DOHH2 (cell line): Measurements from ENCODE around the gene C5.

ENCODE experiments used
- EZH2phosphoT487 ChIP-seq: fragments of 200-600 bp; sonication (generic); IDR thresholded peaks from 2 replicates; pipeline ENCODE4 v1.6.1; 2017; ENCODE audit warnings: borderline replicate concordance, mild to moderate bottlenecking, antibody characterized with exemption, low read length, moderate library complexity, mixed read lengths
- TF ChIP-seq, protein P1 (sequence below): fragments of 200-600 bp; sonication (generic); IDR thresholded peaks from one replicate; pipeline ENCODE4 v1.5.1; 2014; ENCODE audit warnings: antibody characterized with exemption, mild to moderate bottlenecking, low read depth, low read length; ENCODE audit not compliant: poor library complexity, severe bottlenecking

DNA sequence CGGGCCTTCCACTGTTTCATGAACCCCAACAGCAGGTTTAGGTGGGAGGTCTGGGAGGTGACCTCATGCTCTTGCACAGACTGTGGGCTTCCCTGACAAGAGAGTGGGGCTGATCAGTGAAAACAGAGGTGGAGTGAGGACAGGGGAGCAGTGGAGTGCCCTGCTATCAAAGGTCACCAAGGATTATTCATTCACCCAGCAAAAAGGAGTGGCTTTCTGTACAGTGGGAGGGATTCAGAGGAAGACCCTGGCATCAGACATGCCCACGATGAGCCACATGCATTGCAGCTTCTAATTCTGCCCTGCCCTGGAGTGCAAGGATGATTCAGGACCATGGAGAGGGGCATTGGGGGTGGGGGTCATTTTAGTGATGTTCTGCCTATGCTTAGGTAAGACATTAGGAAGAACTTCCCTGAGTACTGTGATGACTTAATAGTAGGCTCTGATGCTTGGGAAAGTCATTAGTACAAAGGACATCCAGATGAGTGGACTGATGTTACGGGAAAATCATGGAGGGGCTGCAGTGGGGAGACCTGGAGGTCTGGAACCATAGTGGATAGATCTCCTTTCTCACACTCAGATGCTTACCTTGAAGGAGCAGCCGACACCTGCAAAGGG lies 136.3 kb downstream of the C5 start:
- TF ChIP-seq, protein P1, sequence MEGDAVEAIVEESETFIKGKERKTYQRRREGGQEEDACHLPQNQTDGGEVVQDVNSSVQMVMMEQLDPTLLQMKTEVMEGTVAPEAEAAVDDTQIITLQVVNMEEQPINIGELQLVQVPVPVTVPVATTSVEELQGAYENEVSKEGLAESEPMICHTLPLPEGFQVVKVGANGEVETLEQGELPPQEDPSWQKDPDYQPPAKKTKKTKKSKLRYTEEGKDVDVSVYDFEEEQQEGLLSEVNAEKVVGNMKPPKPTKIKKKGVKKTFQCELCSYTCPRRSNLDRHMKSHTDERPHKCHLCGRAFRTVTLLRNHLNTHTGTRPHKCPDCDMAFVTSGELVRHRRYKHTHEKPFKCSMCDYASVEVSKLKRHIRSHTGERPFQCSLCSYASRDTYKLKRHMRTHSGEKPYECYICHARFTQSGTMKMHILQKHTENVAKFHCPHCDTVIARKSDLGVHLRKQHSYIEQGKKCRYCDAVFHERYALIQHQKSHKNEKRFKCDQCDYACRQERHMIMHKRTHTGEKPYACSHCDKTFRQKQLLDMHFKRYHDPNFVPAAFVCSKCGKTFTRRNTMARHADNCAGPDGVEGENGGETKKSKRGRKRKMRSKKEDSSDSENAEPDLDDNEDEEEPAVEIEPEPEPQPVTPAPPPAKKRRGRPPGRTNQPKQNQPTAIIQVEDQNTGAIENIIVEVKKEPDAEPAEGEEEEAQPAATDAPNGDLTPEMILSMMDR: no peak
- TF ChIP-seq EZH2phosphoT487: no peak
